ENCODE measurements around the gene FN3K.

DNA sequence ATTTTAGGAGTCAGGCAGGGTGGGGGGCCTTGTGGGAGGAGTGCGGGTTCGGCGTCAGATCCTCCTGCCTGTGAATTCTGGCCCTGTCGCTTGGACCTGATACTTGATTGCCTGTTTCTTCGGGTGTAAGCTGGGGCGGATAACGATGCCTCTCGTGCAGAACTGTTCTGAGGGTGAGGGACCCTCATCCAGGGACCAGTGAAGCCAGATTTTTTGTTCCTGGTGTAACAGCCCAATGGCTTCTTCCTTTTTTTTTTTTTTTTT lies 17.7 kb downstream of the FN3K start:
- TF ChIP-seq CTCF (conservative IDR thresholded peaks at IDR 0.05; ENCODE audit: low read length) = no peak
- TF ChIP-seq EZH2phosphoT487 (IDR thresholded peaks at IDR 0.05; ENCODE audit: borderline replicate concordance) = no peak

All from Loucy (cell line).